PC-9 (cell line): ENCODE results near the gene WASL.

Experiments used
- EZH2 ChIP-seq: fragments of 200-600 bp; sonication (generic); IDR thresholded peaks from 2 replicates; pipeline ENCODE4 v1.8.0; 2017; ENCODE audit warnings: antibody characterized with exemption, low read depth
- TF ChIP-seq, protein P1 (sequence below): fragments of 200-600 bp; sonication (generic); conservative IDR thresholded peaks from 2 replicates; pipeline ENCODE4 v1.6.1; 2017; ENCODE audit warnings: mixed run types, antibody characterized with exemption, mild to moderate bottlenecking, moderate library complexity

DNA sequence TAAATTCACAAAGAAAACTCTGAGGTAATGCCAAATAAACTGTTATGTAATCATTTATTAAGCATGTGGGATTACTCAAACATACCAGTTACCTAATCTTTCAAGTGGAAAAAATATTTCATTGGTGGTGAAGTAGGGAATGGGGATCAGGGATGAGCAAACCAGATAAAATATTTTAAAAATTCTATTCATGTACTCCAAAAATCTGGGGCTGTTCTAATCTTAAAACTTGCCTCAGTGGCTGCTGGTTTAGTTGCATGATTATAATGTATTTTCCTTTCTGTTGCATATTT is 73.7 kb downstream of the WASL start:
- TF ChIP-seq, protein P1, sequence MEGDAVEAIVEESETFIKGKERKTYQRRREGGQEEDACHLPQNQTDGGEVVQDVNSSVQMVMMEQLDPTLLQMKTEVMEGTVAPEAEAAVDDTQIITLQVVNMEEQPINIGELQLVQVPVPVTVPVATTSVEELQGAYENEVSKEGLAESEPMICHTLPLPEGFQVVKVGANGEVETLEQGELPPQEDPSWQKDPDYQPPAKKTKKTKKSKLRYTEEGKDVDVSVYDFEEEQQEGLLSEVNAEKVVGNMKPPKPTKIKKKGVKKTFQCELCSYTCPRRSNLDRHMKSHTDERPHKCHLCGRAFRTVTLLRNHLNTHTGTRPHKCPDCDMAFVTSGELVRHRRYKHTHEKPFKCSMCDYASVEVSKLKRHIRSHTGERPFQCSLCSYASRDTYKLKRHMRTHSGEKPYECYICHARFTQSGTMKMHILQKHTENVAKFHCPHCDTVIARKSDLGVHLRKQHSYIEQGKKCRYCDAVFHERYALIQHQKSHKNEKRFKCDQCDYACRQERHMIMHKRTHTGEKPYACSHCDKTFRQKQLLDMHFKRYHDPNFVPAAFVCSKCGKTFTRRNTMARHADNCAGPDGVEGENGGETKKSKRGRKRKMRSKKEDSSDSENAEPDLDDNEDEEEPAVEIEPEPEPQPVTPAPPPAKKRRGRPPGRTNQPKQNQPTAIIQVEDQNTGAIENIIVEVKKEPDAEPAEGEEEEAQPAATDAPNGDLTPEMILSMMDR = no peak
- no peak for TF ChIP-seq EZH2
